Neural crest cell (in vitro differentiated cells): Measurements from ENCODE around the gene PHF13. TPM values are rescaled to one million over a fixed set of nuclear protein-coding genes. Genes with fewer than 3 reads are reported as not detected.

ENCODE experiments used
- DNase-seq: peaks from one replicate; pipeline ENCODE4 v3.0.0; 2021; ENCODE audit warnings: low read depth, mixed read lengths, low spot score
- H3K27ac Mint-ChIP-seq: one replicate; pipeline ENCODE4 v1.8.0; 2021; ENCODE audit warnings: mild to moderate bottlenecking, mixed read lengths; ENCODE audit not compliant: unreplicated experiment
- H3K27me3 Mint-ChIP-seq: 2 replicates; pipeline ENCODE4 v1.8.0; 2021; ENCODE audit warnings: low read depth, mild to moderate bottlenecking, mixed read lengths
- H3K36me3 Mint-ChIP-seq: 2 replicates; pipeline ENCODE4 v1.8.0; 2021; ENCODE audit warnings: low read depth, mild to moderate bottlenecking, mixed read lengths
- H3K4me1 Mint-ChIP-seq: 2 replicates; pipeline ENCODE4 v1.8.0; 2021; ENCODE audit warnings: mixed read lengths
- H3K4me3 Mint-ChIP-seq: one replicate; pipeline ENCODE4 v1.8.0; 2021; ENCODE audit warnings: mild to moderate bottlenecking, mixed read lengths
- H3K9me3 Mint-ChIP-seq: 2 replicates; pipeline ENCODE4 v1.8.0; 2021; ENCODE audit warnings: mixed read lengths
- CTCF ChIP-seq: fragments of 200-600 bp; sonication (generic); conservative IDR thresholded peaks from 2 replicates; pipeline ENCODE4 v1.5.0; 2021; ENCODE audit warnings: antibody characterized with exemption, mild to moderate bottlenecking
- total RNA-seq: library from RNA; stranded (reverse); gene quantifications from 2 replicates; pipeline ENCODE4 v1.2.1, GENCODE V29; 2021

PHF13 gene
- total RNA-seq, 1 donor from 2014 or later, result 33.5 TPM

DNA sequence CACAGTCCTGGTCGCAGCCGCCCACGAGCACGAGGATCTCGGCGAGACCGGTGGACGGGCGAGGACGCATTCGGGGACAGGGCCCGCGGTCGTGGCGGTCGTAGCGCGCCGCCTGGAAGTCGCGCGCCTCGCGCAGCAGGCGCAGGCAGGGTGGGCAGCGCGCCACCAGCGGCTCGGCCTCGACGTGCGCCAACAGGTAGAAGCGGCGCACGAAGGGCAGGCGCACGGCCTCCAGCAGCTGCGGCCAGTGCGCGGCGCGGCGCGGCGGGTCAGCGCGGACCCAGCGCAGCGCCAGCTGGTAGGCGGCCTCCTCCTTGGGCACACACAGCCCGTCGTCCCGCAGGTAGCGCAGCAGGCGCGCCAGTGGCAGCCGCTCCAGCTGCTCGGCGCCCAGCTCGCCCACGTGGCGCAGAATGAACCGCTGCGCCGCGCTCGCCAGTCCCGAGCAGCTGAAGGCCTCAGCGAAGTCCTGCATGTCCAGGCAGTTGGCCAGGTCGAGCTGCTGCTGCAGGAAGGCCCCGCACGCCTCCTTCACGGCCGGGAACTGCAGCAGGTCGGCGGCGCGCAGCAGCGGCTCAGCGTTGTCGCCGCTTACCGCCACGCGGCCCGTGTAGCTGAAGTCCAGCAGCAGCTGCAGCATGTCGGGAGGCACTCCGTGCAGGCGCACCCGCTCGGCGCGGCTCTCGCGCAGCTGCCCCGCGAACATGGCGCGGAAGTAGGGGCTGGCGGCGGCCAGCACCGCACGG lies 11.4 kb upstream of the PHF13 start:
- H3K27ac Mint-ChIP-seq, result no peak overlapping the region
- H3K4me3 Mint-ChIP-seq, result peak overlapping the region; percentile 91
- no peaks in the 10 kb centered on the region for H3K36me3 Mint-ChIP-seq
- H3K27me3 Mint-ChIP-seq, result peaks cover 3% of the 10 kb centered on the region
- TF ChIP-seq CTCF, result no peak
- DNase-seq, result no peak
- H3K9me3 Mint-ChIP-seq, result no peaks in the 10 kb centered on the region
- H3K4me1 Mint-ChIP-seq, result peaks cover 35% of the 10 kb centered on the region

DNA sequence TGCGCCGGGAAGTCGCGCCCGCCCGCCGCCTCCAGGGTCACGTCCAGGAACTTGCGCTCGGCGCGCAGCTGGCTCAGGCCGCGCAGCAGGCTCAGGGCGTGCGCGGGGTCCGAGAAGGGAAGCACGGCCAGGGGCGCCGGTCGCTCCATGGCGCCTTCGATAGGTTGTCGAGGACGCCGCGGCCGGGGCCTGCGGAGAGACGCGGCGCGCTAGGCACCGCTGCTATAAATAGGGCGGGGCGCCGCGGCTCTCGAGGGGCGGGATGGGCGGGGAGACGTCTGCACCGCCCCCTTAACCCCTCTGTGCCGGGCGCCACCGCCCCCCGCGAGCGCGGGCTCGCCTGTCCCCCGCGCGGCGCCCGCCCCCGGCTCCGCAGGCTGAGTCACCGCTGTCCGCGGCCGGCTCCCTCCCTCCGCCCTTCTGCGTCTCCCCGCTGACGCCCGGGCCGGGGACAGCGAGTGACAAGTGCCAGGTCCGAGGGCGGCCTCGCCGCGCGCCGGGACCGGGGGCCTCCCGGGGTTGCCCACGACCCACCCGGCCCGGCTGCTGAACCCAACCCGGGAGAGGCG lies 10.8 kb upstream of the PHF13 start, which contains the start of gene KLHL21:
Gene KLHL21, minus strand, starts transcription at position 201 of the 569 bp plus-strand sequence. Its CDS starts 52 bp downstream, at position 149.
- peaks cover 3% of the 10 kb centered on the region for H3K27me3 Mint-ChIP-seq
- H3K36me3 Mint-ChIP-seq, result no peaks in the 10 kb centered on the region
- peaks cover 35% of the 10 kb centered on the region for H3K4me1 Mint-ChIP-seq
- peak within 1 kb of the TSS; percentile 98 for H3K27ac Mint-ChIP-seq
- peak; percentile 73 for DNase-seq
- no peak for TF ChIP-seq CTCF
- no peaks in the 10 kb centered on the region for H3K9me3 Mint-ChIP-seq
- H3K4me3 Mint-ChIP-seq, result peak within 1 kb of the TSS; percentile 91

DNA sequence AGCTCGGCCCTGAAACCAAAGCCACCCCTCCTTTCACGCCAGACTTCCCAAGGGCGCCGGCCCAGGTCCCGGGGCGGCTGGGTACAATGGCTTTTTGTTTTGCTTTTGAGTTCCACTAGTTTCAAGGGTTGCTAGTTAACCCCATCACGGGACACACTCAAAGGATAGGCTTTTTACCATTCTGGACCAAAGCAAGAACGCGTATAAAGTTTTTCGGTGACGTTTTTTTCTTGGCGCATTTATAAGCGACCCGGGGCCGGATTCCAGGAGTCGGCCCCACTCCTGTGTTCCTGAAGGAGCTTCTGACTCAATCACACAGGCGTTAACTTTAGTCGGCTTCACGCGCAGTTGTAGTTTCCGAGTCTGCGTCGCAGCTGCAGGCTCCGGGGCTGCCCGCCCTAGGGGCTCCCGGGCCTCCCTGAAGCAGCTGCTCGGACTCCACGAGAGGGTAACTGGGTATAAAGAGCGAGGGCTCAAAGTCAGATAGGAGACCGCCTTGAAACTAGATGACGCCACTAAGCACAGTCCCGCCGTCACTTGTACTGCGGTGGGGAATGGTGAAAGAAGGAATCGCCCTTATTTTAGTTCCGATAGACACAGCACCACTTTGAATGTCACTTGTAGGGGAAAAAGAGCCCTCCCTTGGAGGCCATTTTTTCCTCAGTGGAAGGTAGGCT lies 10.2 kb upstream of the PHF13 start:
- TF ChIP-seq CTCF, result no peak
- peak; percentile 56 for DNase-seq
- Mint-ChIP-seq H3K9me3 (no peaks in the 10 kb centered on the region), H3K4me1 (peaks cover 35% of the 10 kb centered on the region), H3K4me3 (peak overlapping the region; percentile 89), H3K27me3 (peaks cover 3% of the 10 kb centered on the region), H3K36me3 (no peaks in the 10 kb centered on the region), H3K27ac (peak overlapping the region; percentile 98)

DNA sequence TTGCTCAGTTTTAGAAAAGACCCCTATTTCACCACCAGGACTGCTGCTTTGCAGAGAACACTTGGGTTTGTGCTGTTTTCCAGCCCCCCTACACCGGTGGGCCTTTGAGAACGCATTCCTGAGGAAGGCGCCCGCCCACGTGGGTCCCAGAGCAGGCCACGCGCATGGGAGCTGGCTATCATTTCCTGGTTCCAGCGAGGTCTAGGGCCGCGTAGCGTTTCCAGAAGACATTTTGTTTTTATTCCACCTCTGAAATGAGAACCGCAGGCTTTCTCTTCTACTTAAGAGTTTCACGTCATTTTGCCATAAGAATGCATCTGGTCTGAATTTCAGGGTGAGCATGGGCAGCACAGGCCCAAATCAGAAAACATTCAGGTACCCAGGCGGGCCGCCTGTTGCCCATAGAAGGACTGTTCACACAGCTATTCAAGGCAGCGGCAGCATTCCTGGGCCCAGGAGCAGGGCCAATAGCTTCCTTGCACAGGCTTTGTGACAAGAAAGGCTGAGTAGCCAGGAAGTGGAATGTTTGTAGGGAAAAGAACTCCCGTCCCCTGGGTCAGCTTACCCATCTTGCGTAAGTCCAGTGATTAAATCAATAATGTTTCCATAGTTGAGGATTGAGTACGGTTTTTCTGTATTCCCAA lies 9.5 kb upstream of the PHF13 start:
- Mint-ChIP-seq H3K4me3 (peak overlapping the region; percentile 89), H3K4me1 (peaks cover 35% of the 10 kb centered on the region), H3K36me3 (no peaks in the 10 kb centered on the region), H3K27me3 (peaks cover 3% of the 10 kb centered on the region), H3K9me3 (no peaks in the 10 kb centered on the region), H3K27ac (peak overlapping the region; percentile 98)
- peak; percentile 48 for TF ChIP-seq CTCF
- DNase-seq, result no peak

GRCh38 chr1:6612641-6613360 lies 730 bp upstream of the PHF13 start:
- Mint-ChIP-seq H3K4me3 (peak overlapping the region; percentile 94), H3K27ac (peak overlapping the region; percentile 72), H3K4me1 (peaks cover 35% of the 10 kb centered on the region), H3K9me3 (no peaks in the 10 kb centered on the region), H3K36me3 (no peaks in the 10 kb centered on the region), H3K27me3 (no peaks in the 10 kb centered on the region)
- TF ChIP-seq CTCF, result no peak
- DNase-seq, result peak; percentile 37
